Stimulated activated CD4-positive, alpha-beta T cell treated with anti-CD3 and anti-CD28 coated beads, TNF-alpha, amount 100 ng/mL, for 48 hours (primary cell): Measurements from ENCODE around the gene UNK.

Experiments
- DNase-seq, 3 donors: peaks; one replicate each; pipeline ENCODE4 v3.0.0-alpha.2; 2020; ENCODE audit warnings: low read depth in 3 of 3

The UNK gene, protein sequence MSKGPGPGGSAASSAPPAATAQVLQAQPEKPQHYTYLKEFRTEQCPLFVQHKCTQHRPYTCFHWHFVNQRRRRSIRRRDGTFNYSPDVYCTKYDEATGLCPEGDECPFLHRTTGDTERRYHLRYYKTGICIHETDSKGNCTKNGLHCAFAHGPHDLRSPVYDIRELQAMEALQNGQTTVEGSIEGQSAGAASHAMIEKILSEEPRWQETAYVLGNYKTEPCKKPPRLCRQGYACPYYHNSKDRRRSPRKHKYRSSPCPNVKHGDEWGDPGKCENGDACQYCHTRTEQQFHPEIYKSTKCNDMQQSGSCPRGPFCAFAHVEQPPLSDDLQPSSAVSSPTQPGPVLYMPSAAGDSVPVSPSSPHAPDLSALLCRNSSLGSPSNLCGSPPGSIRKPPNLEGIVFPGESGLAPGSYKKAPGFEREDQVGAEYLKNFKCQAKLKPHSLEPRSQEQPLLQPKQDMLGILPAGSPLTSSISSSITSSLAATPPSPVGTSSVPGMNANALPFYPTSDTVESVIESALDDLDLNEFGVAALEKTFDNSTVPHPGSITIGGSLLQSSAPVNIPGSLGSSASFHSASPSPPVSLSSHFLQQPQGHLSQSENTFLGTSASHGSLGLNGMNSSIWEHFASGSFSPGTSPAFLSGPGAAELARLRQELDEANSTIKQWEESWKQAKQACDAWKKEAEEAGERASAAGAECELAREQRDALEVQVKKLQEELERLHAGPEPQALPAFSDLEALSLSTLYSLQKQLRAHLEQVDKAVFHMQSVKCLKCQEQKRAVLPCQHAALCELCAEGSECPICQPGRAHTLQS

GRCh38 chr17:75784473-75785015 is at the start of gene UNK:
TSS of gene UNK (plus strand) at chr17:75784806. CDS start at chr17:75784881, 75 bp downstream.
- DNase-seq: peak; percentile 88 to 93 (median 93)

- no peak for DNase-seq
Observed at GRCh38 chr17:75736173-75736835, 48.3 kb upstream of the UNK start.

- no peak for DNase-seq
Observed at GRCh38 chr17:75737133-75737962, 47.3 kb upstream of the UNK start.

DNA sequence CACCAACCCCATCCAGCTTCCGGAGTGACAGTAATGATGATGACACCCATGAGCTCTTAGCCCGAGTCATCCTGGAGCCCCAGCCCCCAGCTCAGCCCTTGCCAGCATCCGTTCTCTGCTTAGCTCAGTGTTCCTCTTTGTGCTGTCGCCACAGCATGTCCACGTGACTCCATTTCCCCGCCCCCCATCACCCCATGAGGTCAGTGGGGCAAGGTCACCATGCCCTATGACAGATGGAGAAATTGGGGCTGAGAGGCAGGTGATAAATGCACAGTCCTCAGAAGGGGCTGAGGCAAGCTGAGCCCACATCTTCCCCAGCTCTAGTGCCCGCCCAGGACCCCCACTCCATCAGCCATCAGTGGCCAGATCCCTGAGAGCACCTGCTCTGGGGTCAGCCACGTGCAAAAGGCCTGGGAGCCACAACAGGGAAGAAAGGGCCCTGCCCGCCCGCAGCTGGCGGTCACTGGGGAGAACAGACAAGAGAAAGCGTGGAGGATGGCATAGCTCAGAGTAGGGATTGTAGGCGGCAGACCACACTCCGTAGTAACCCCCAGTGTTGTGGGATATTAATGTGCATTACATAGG is 46.3 kb upstream of the UNK start:
- DNase-seq: no peak

GRCh38 chr17:75739174-75739573 is 45.4 kb upstream of the UNK start:
- no peak for DNase-seq

- DNase-seq: no peak
Observed at GRCh38 chr17:75739801-75740200, 44.8 kb upstream of the UNK start.

DNA sequence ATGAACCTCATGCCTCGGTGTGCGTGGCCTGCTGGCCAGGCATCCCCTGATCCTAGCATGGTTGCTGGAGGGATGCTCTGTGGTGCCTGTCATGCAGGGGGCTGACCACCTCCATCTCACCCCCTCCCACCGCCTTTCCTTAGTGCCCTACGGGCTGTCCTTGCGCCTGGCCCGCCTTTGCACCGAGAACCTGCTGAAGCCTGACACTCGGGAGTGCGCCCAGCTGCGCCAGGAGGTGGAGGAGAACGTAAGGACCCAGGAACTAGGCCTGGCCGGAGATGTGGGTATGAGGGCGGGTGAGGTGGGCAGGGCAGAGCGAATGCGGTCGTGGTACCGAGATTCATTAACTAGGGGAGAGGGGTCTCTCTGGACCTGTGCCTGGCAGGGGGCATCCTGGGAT is 44.4 kb upstream of the UNK start:
- no peak for DNase-seq

DNA sequence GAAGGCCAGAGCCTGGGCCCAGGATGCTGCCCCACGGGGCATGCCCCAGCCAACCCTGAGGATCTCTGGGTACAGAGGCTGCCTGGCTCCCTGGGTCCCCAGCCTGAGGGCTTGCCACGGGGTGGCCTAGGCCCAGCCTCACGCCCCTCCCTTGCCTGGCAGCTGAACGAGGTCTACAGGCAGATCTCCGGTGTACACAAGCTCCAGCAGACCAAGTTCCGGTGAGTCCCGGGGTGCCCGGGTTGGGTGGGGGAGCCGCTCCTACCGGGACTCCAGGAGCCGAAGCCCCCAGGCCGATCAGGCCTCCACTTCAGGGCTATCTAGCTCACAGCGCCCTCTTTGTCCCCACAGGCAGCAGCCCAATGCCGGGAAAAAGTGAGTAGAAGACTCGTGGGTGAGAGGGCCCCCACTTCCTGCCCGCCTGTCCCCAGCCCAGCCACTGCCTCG is 44.0 kb upstream of the UNK start:
- DNase-seq: no peak

GRCh38 chr17:75742337-75742736 is 42.3 kb upstream of the UNK start:
- DNase-seq: no peak

DNA sequence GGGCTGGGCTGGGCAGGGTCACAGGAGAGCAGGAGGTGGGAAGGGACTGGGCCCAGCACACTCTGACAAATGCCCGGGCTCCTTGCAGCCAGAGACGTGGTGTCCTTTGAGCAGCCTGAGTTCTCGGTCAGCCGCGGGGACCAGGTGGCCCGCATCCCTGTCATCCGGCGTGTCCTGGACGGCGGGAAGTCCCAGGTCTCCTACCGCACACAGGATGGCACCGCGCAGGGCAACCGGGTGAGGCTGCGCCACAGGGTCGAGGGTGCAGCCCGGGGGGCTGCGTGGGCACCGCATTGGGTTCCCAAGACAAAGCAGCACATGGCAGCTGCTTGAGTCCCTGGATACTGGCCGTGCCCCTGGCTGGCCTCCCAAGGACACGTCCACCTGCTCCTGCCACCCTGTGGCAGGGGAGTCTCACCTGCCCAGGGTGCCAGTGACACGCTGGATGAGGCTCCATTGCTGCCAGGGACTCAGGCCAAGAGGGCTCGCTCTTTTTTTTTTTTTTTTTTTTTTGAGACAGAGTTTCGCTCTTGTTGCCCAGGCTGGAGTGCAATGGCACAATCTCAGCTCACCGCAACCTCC is 40.9 kb upstream of the UNK start:
- DNase-seq: no peak

DNA sequence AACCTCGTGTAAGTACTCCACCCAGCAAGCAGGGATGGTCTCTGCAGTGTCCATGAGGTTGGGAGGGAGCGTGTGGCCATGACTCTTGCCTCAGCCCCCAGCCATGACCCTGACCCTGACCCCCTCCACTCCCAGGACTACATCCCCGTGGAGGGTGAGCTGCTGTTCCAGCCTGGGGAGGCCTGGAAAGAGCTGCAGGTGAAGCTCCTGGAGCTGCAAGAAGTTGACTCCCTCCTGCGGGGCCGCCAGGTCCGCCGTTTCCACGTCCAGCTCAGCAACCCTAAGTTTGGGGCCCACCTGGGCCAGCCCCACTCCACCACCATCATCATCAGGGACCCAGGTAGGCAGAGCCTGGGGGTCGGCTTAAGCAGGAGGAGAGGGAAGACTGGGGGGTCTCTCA is 35.9 kb upstream of the UNK start:
- DNase-seq: no peak

GRCh38 chr17:75749545-75750389 is 34.8 kb upstream of the UNK start:
- peak; percentile 75 to 94 (median 91) for DNase-seq

- no peak for DNase-seq
Observed at GRCh38 chr17:75750661-75751423, 33.8 kb upstream of the UNK start.

- no peak for DNase-seq
Observed at GRCh38 chr17:75751676-75752404, 32.8 kb upstream of the UNK start.

GRCh38 chr17:75752405-75752709 is 32.2 kb upstream of the UNK start:
- DNase-seq: no peak

DNA sequence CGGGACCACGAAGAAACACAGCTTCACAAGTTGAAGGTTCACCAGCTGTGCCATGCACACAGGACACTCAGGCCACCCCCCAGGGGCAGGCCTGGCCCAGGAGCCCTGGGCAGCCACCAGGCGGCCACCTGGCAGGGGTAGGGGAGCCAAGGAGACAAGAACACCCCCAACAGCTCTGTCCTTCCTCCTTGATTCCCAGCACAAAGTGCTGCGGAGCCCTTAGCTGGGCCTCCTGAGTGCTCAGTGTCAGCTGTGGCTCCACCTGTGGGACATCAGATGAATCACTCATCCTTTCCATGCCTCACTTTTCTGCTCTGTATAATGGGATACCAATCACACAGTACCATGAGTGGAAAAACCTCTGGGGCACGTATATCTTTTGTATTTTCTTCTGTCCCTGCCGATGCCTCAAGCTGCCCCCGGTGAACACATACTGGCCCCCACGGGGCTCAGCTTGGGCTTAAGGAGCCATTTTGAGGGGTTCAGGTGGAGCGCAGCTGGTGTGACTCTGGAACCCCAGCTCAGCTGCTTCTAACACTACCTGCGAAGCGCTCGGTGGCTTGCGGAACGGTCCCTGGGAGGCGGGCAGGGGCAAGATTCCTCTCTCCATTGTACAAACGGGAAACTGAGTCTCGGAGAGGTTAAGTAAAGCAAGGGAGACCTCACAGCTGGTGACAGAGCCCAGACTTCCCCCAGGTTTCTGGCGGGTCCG is 31.6 kb upstream of the UNK start:
- DNase-seq: no peak
